ENCODE measurements around the gene GAGE12G.
"Not testable (repeated sequence)": the region's sequence is repeated elsewhere in the genome, so short reads cannot be mapped to it uniquely, and the experiment has no call there.

DNA sequence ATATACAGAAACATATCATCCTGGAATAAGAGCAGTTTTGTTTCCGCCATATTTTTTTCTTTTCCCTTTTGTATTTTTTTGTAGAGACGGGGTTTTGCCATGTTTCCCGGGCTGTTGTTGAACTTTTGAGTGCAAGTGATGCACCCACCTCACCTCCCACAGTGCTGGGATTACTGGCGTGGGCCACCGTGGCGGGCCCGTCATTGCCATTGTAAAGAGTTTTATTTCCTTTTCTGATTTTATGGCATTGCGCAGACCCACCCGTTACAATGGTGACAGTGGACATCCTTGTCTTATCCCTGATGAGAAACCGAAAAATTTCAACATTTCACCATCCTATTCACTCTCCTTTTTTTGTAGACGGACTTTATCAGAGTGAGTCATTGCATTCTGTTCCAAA is 1.5 kb upstream of the GAGE12G start:
- TF ChIP-seq POLR2A (IDR thresholded peaks at IDR 0.05; ENCODE audit: low read length); GATA1 (IDR thresholded peaks at IDR 0.05; ENCODE audit: low read depth, low read length): not testable (repeated sequence)

All from erythroblast (primary cell).